ENCODE measurements around the gene GSTT2.

GRCh38 chr22:24008022-24008283, 28.0 kb downstream of the GSTT2 start:
- no peak for TF ChIP-seq ZFP36 (IDR thresholded peaks at IDR 0.05; ENCODE audit: borderline replicate concordance, partially characterized antibody)
- no peak for TF ChIP-seq POLR2A (IDR thresholded peaks at IDR 0.05; ENCODE audit: low read length)
- TF ChIP-seq CTCF (IDR thresholded peaks at IDR 0.05), result no peak
- TF ChIP-seq JUNB (IDR thresholded peaks at IDR 0.05), result no peak
